Liver (tissue), 3 donors: ENCODE data around the gene PLEKHA6.

Experiments used
- ATF3 ChIP-seq: IDR thresholded peaks from 2 replicates; pipeline ENCODE4 v1.6.1; 2016; ENCODE audit warnings: antibody characterized with exemption
- CTCF ChIP-seq: fragments of 150-350 bp; IDR thresholded peaks from 2 replicates; pipeline ENCODE4 v1.5.1; 2017; ENCODE audit warnings: improper control_type of control experiment, low read depth, low read length; ENCODE audit not compliant: missing input control
- GABPA ChIP-seq, 2 donors: IDR thresholded peaks in 1 of 2; conservative IDR thresholded peaks in 1 of 2; 2 replicates each; pipeline ENCODE4 v1.6.1; 2016; ENCODE audit warnings: antibody characterized with exemption in 2 of 2, mild to moderate bottlenecking in 1 of 2, moderate library complexity in 1 of 2
- HNF4A ChIP-seq, 2 donors: conservative IDR thresholded peaks; 2 replicates each; pipeline ENCODE4 v1.6.1; 2016; ENCODE audit warnings: antibody characterized with exemption in 2 of 2, mild to moderate bottlenecking in 2 of 2
- JUND ChIP-seq, 2 donors: IDR thresholded peaks; 2 replicates each; pipeline ENCODE4 v1.6.1; 2016; ENCODE audit warnings: antibody characterized with exemption in 2 of 2
- SP1 ChIP-seq: IDR thresholded peaks from 2 replicates; pipeline ENCODE4 v1.6.1; 2018; ENCODE audit warnings: antibody characterized with exemption, mild to moderate bottlenecking
- TAF1 ChIP-seq: conservative IDR thresholded peaks from 2 replicates; pipeline ENCODE4 v1.6.1; 2016; ENCODE audit warnings: antibody characterized with exemption, mild to moderate bottlenecking
- YY1 ChIP-seq: IDR thresholded peaks from 2 replicates; pipeline ENCODE4 v1.6.1; 2016; ENCODE audit warnings: antibody characterized with exemption, mild to moderate bottlenecking
- donor health status: healthy.
- donor health status: healthy.

GRCh38 chr1:204345438-204345841 is 14.3 kb downstream of the PLEKHA6 start:
- no peak for TF ChIP-seq CTCF
- TF ChIP-seq HNF4A (conservative IDR thresholded peaks at IDR 0.05): no peak
- TF ChIP-seq TAF1: no peak
- no peak for TF ChIP-seq GABPA (IDR thresholded peaks at IDR 0.05 in 1 of 2, conservative IDR thresholded peaks at IDR 0.05 in 1 of 2)
- no peak for TF ChIP-seq YY1
- TF ChIP-seq SP1: no peak
- TF ChIP-seq JUND (IDR thresholded peaks at IDR 0.05): no peak
- TF ChIP-seq ATF3: no peak
